ENCODE measurements around the gene COL4A2.

DNA sequence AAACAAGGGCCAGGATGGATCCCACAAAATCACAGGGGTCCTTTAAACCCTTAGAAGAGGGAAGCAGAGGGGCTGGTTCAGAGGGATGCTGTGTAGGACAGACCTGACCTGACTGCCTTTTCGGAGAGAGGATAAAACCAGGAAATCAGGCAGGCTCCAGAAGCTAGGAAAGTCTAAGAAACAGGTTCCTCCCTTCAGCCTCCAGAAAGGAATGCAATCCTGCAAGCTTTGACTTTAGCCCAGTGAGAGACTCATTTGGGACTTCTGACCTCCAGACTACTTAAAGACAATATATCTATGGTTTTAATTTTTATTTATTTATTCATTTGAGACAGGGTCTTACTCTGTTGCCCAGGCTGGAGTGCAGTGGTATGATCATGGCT, 249.1 kb downstream of the COL4A2 start:
- TF ChIP-seq, protein P1, sequence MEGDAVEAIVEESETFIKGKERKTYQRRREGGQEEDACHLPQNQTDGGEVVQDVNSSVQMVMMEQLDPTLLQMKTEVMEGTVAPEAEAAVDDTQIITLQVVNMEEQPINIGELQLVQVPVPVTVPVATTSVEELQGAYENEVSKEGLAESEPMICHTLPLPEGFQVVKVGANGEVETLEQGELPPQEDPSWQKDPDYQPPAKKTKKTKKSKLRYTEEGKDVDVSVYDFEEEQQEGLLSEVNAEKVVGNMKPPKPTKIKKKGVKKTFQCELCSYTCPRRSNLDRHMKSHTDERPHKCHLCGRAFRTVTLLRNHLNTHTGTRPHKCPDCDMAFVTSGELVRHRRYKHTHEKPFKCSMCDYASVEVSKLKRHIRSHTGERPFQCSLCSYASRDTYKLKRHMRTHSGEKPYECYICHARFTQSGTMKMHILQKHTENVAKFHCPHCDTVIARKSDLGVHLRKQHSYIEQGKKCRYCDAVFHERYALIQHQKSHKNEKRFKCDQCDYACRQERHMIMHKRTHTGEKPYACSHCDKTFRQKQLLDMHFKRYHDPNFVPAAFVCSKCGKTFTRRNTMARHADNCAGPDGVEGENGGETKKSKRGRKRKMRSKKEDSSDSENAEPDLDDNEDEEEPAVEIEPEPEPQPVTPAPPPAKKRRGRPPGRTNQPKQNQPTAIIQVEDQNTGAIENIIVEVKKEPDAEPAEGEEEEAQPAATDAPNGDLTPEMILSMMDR (IDR thresholded peaks at IDR 0.05 in 2 of 3, conservative IDR thresholded peaks at IDR 0.05 in 1 of 3; ENCODE audit: borderline replicate concordance in 1 of 3, insufficient read depth in 1 of 3, low read depth in 2 of 3, low read length in 2 of 3), result no peak
- TF ChIP-seq, protein P2, sequence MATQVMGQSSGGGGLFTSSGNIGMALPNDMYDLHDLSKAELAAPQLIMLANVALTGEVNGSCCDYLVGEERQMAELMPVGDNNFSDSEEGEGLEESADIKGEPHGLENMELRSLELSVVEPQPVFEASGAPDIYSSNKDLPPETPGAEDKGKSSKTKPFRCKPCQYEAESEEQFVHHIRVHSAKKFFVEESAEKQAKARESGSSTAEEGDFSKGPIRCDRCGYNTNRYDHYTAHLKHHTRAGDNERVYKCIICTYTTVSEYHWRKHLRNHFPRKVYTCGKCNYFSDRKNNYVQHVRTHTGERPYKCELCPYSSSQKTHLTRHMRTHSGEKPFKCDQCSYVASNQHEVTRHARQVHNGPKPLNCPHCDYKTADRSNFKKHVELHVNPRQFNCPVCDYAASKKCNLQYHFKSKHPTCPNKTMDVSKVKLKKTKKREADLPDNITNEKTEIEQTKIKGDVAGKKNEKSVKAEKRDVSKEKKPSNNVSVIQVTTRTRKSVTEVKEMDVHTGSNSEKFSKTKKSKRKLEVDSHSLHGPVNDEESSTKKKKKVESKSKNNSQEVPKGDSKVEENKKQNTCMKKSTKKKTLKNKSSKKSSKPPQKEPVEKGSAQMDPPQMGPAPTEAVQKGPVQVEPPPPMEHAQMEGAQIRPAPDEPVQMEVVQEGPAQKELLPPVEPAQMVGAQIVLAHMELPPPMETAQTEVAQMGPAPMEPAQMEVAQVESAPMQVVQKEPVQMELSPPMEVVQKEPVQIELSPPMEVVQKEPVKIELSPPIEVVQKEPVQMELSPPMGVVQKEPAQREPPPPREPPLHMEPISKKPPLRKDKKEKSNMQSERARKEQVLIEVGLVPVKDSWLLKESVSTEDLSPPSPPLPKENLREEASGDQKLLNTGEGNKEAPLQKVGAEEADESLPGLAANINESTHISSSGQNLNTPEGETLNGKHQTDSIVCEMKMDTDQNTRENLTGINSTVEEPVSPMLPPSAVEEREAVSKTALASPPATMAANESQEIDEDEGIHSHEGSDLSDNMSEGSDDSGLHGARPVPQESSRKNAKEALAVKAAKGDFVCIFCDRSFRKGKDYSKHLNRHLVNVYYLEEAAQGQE (IDR thresholded peaks at IDR 0.05; ENCODE audit: low read depth), result no peak
- TF ChIP-seq POLR2AphosphoS5 (IDR thresholded peaks at IDR 0.05; ENCODE audit: low read depth, low read length) (no peak), EZH2 (IDR thresholded peaks at IDR 0.05) (no peak), SRF (IDR thresholded peaks at IDR 0.05; ENCODE audit: low read depth) (no peak), CEBPB (IDR thresholded peaks at IDR 0.05; ENCODE audit: low read depth) (no peak)
